ACC112 (cell line): ENCODE results near the gene LCE1E.

ENCODE experiments used
- H2AFZ ChIP-seq: fragments of 200-600 bp; sonication (generic); one replicate; pipeline ENCODE4 v1.6.0; 2017; ENCODE audit warnings: antibody characterized with exemption, low read length; ENCODE audit not compliant: unreplicated experiment
- H3K27ac ChIP-seq: fragments of 200-600 bp; sonication (generic); 2 replicates; pipeline ENCODE4 v1.5.1; 2014; ENCODE audit warnings: low read depth, mild to moderate bottlenecking, antibody characterized with exemption, low read length, moderate library complexity
- H3K27me3 ChIP-seq: fragments of 200-600 bp; sonication (generic); 2 replicates; pipeline ENCODE4 v1.6.1; 2014; ENCODE audit warnings: mild to moderate bottlenecking, antibody characterized with exemption, low read length, moderate library complexity, mixed read lengths; ENCODE audit not compliant: insufficient read depth
- H3K36me3 ChIP-seq: fragments of 200-600 bp; sonication (generic); 2 replicates; pipeline ENCODE4 v1.6.1; 2016; ENCODE audit warnings: mild to moderate bottlenecking, antibody characterized with exemption, low read length, moderate library complexity, mixed read lengths; ENCODE audit not compliant: insufficient read depth
- H3K4me1 ChIP-seq: fragments of 200-600 bp; sonication (generic); one replicate; pipeline ENCODE4 v1.6.1; 2016; ENCODE audit warnings: low read length, mixed read lengths; ENCODE audit not compliant: insufficient read depth, unreplicated experiment, control insufficient read depth
- H3K4me3 ChIP-seq: fragments of 200-600 bp; sonication (generic); 2 replicates; pipeline ENCODE4 v1.5.1; 2014; ENCODE audit warnings: mild to moderate bottlenecking, low read depth, low read length
- H3K79me2 ChIP-seq: fragments of 200-600 bp; sonication (generic); one replicate; pipeline ENCODE4 v1.6.0; 2016; ENCODE audit warnings: low read length; ENCODE audit not compliant: control insufficient read depth, unreplicated experiment, insufficient read depth

Gene LCE1E

GRCh38 chr1:152836870-152837269, 50.8 kb downstream of the LCE1E start:
- Histone ChIP-seq H3K27me3 (no peaks in the 10 kb centered on the region), H3K4me3 (no peak overlapping the region), H3K36me3 (no peaks in the 10 kb centered on the region), H2AFZ (no peak overlapping the region), H3K79me2 (no peaks in the 10 kb centered on the region), H3K4me1 (no peaks in the 10 kb centered on the region), H3K27ac (no peak overlapping the region)
